ENCODE measurements around the gene OPHN1. TPM values are rescaled to one million over a fixed set of nuclear protein-coding genes. Genes with fewer than 3 reads are reported as not detected.
A peak's percentile ranks its signal among the peaks of the same experiment; 100 is the strongest.

OPHN1 gene
- total RNA-seq, 2 experiments from 2014 or later, result 0.04 TPM; not detected in 1

- no peak for ATAC-seq
- no peak overlapping the region for H3K27ac Mint-ChIP-seq
- H3K36me3 Mint-ChIP-seq (ENCODE audit: low read depth), result no peaks in the 10 kb centered on the region
- H3K9me3 Mint-ChIP-seq, result no peaks in the 10 kb centered on the region
- ChIA-PET CTCF (no interaction called here), POLR2A (no interaction called here)
- no peak overlapping the region for H3K4me3 Mint-ChIP-seq
- no peaks in the 10 kb centered on the region for H3K4me1 Mint-ChIP-seq (ENCODE audit: low read depth)
- intact Hi-C loops (cut with micrococcal nuclease), result no loop called here
- no peak for DNase-seq
- no peak for TF ChIP-seq CTCF (IDR thresholded peaks at IDR 0.05)
- peaks cover 1% of the 10 kb centered on the region for H3K27me3 Mint-ChIP-seq
Observed at GRCh38 chrX:68254738-68255645, 178.3 kb downstream of the OPHN1 start.

GRCh38 chrX:68252664-68253063, 180.6 kb downstream of the OPHN1 start:
- no peak for TF ChIP-seq CTCF (IDR thresholded peaks at IDR 0.05)
- intact Hi-C loops (cut with micrococcal nuclease), result no loop called here
- CTCF ChIA-PET, result no interaction called here
- ATAC-seq (no peak), DNase-seq (no peak)
- H3K4me3 Mint-ChIP-seq, result no peak overlapping the region
- peaks cover 1% of the 10 kb centered on the region for H3K27me3 Mint-ChIP-seq
- POLR2A ChIA-PET, result no interaction called here
- no peaks in the 10 kb centered on the region for H3K9me3 Mint-ChIP-seq
- no peak overlapping the region for H3K27ac Mint-ChIP-seq
- no peaks in the 10 kb centered on the region for H3K36me3 Mint-ChIP-seq (ENCODE audit: low read depth)
- no peaks in the 10 kb centered on the region for H3K4me1 Mint-ChIP-seq (ENCODE audit: low read depth)

GRCh38 chrX:68249903-68250302, 183.4 kb downstream of the OPHN1 start:
- H3K27me3 Mint-ChIP-seq, result peaks cover under 1% of the 10 kb centered on the region
- no peak overlapping the region for H3K4me3 Mint-ChIP-seq
- no peaks in the 10 kb centered on the region for H3K36me3 Mint-ChIP-seq (ENCODE audit: low read depth)
- TF ChIP-seq CTCF (IDR thresholded peaks at IDR 0.05), result no peak
- ChIA-PET POLR2A (no interaction called here), CTCF (no interaction called here)
- no peak for DNase-seq
- H3K27ac Mint-ChIP-seq, result no peak overlapping the region
- no peaks in the 10 kb centered on the region for H3K4me1 Mint-ChIP-seq (ENCODE audit: low read depth)
- H3K9me3 Mint-ChIP-seq, result no peaks in the 10 kb centered on the region
- no peak for ATAC-seq
- intact Hi-C loops (cut with micrococcal nuclease), result no loop called here

- H3K36me3 Mint-ChIP-seq (ENCODE audit: low read depth), result no peaks in the 10 kb centered on the region
- ChIA-PET POLR2A (no interaction called here), CTCF (no interaction called here)
- ATAC-seq (no peak), DNase-seq (no peak)
- H3K4me1 Mint-ChIP-seq (ENCODE audit: low read depth), result no peaks in the 10 kb centered on the region
- no peak for TF ChIP-seq CTCF (IDR thresholded peaks at IDR 0.05)
- no peaks in the 10 kb centered on the region for H3K27me3 Mint-ChIP-seq
- H3K4me3 Mint-ChIP-seq, result no peak overlapping the region
- H3K9me3 Mint-ChIP-seq, result no peaks in the 10 kb centered on the region
- intact Hi-C loops (cut with micrococcal nuclease), result no loop called here
- no peak overlapping the region for H3K27ac Mint-ChIP-seq
Observed at GRCh38 chrX:68249401-68249831, 183.9 kb downstream of the OPHN1 start.

- CTCF ChIA-PET, result no interaction called here
- TF ChIP-seq CTCF (IDR thresholded peaks at IDR 0.05), result no peak
- Mint-ChIP-seq H3K27me3 (no peaks in the 10 kb centered on the region), H3K9me3 (no peaks in the 10 kb centered on the region), H3K4me3 (no peak overlapping the region), H3K36me3 (ENCODE audit: low read depth) (no peaks in the 10 kb centered on the region), H3K27ac (no peak overlapping the region), H3K4me1 (ENCODE audit: low read depth) (no peaks in the 10 kb centered on the region)
- DNase-seq, result peak; percentile 7
- intact Hi-C loops (cut with micrococcal nuclease), result no loop called here
- no peak for ATAC-seq
- POLR2A ChIA-PET, result no interaction called here
Observed at GRCh38 chrX:68238568-68238967, 194.7 kb downstream of the OPHN1 start.
